ENCODE data around the gene SLC25A24.
A peak's percentile ranks its signal among the peaks of the same experiment; 100 is the strongest.
"Not testable (repeated sequence)": the region's sequence is repeated elsewhere in the genome, so short reads cannot be mapped to it uniquely, and the experiment has no call there.

Gene SLC25A24

GRCh38 chr1:108199781-108200686 is at the start of gene SLC25A24:
TSS of gene SLC25A24 (minus strand) at chr1:108200343. CDS start at chr1:108200138, 205 bp downstream.
- Mint-ChIP-seq H3K4me1 (peaks cover 32% of the 10 kb centered on the region), H3K9me3 (peaks cover 20% of the 10 kb centered on the region), H3K27me3 (ENCODE audit: low read depth) (no peaks in the 10 kb centered on the region), H3K36me3 (ENCODE audit: low read depth) (peaks cover 35% of the 10 kb centered on the region), H3K4me3 (peak within 1 kb of the TSS; percentile 96), H3K27ac (peak within 1 kb of the TSS; percentile 96 to 98 (median 97))
- TF ChIP-seq CTCF (IDR thresholded peaks at IDR 0.05; ENCODE audit: unreplicated experiment in 3 of 3) = no peak

- H3K36me3 Mint-ChIP-seq (ENCODE audit: low read depth); H3K4me1 Mint-ChIP-seq; H3K4me3 Mint-ChIP-seq; H3K27ac Mint-ChIP-seq; H3K27me3 Mint-ChIP-seq (ENCODE audit: low read depth); H3K9me3 Mint-ChIP-seq: not testable (repeated sequence)
Measured at GRCh38 chr1:108243976-108244375, 43.8 kb upstream of the SLC25A24 start, which contains the start of gene NBPF4. TSS of gene NBPF4 (minus strand) at chr1:108244076. CDS start at chr1:108243761, 315 bp downstream.

GRCh38 chr1:108239426-108239825 is 39.3 kb upstream of the SLC25A24 start:
- not testable (repeated sequence) for H3K4me1 Mint-ChIP-seq; H3K36me3 Mint-ChIP-seq (ENCODE audit: low read depth); H3K4me3 Mint-ChIP-seq; H3K27ac Mint-ChIP-seq; H3K9me3 Mint-ChIP-seq; H3K27me3 Mint-ChIP-seq (ENCODE audit: low read depth)

GRCh38 chr1:108235308-108235707 is 35.2 kb upstream of the SLC25A24 start:
- not testable (repeated sequence) for H3K9me3 Mint-ChIP-seq; H3K36me3 Mint-ChIP-seq (ENCODE audit: low read depth); H3K27ac Mint-ChIP-seq; H3K4me3 Mint-ChIP-seq; H3K4me1 Mint-ChIP-seq; H3K27me3 Mint-ChIP-seq (ENCODE audit: low read depth)

- not testable (repeated sequence) for H3K36me3 Mint-ChIP-seq (ENCODE audit: low read depth); H3K4me1 Mint-ChIP-seq; H3K9me3 Mint-ChIP-seq; H3K4me3 Mint-ChIP-seq; H3K27ac Mint-ChIP-seq; H3K27me3 Mint-ChIP-seq (ENCODE audit: low read depth)
Measured at GRCh38 chr1:108232183-108232582, 32.0 kb upstream of the SLC25A24 start.

GRCh38 chr1:108229976-108230375 is 29.8 kb upstream of the SLC25A24 start:
- not testable (repeated sequence) for H3K9me3 Mint-ChIP-seq; H3K36me3 Mint-ChIP-seq (ENCODE audit: low read depth)

GRCh38 chr1:108227772-108228171 is 27.6 kb upstream of the SLC25A24 start:
- H3K27me3 Mint-ChIP-seq (ENCODE audit: low read depth); H3K4me1 Mint-ChIP-seq; H3K4me3 Mint-ChIP-seq; H3K27ac Mint-ChIP-seq; H3K36me3 Mint-ChIP-seq (ENCODE audit: low read depth); H3K9me3 Mint-ChIP-seq: not testable (repeated sequence)

More at GRCh38 chr1:108229976-108230375, 29.8 kb upstream of the SLC25A24 start:
- not testable (repeated sequence) for H3K4me1 Mint-ChIP-seq; H3K27ac Mint-ChIP-seq; H3K27me3 Mint-ChIP-seq (ENCODE audit: low read depth); H3K4me3 Mint-ChIP-seq

- H3K36me3 Mint-ChIP-seq (ENCODE audit: low read depth); H3K27me3 Mint-ChIP-seq (ENCODE audit: low read depth); H3K9me3 Mint-ChIP-seq; H3K4me3 Mint-ChIP-seq; H3K4me1 Mint-ChIP-seq; H3K27ac Mint-ChIP-seq: not testable (repeated sequence)
Measured at GRCh38 chr1:108226855-108227254, 26.7 kb upstream of the SLC25A24 start.

GRCh38 chr1:108223226-108223625 is 23.1 kb upstream of the SLC25A24 start:
- not testable (repeated sequence) for H3K4me3 Mint-ChIP-seq; H3K27me3 Mint-ChIP-seq (ENCODE audit: low read depth); H3K4me1 Mint-ChIP-seq; H3K9me3 Mint-ChIP-seq; H3K36me3 Mint-ChIP-seq (ENCODE audit: low read depth); H3K27ac Mint-ChIP-seq

GRCh38 chr1:108217515-108218174 is 17.5 kb upstream of the SLC25A24 start:
- H3K4me3 Mint-ChIP-seq; H3K9me3 Mint-ChIP-seq; H3K36me3 Mint-ChIP-seq (ENCODE audit: low read depth); H3K27ac Mint-ChIP-seq; H3K4me1 Mint-ChIP-seq; H3K27me3 Mint-ChIP-seq (ENCODE audit: low read depth): not testable (repeated sequence)

GRCh38 chr1:108217007-108217406 is 16.9 kb upstream of the SLC25A24 start:
- H3K36me3 Mint-ChIP-seq (ENCODE audit: low read depth); H3K27ac Mint-ChIP-seq; H3K4me3 Mint-ChIP-seq; H3K9me3 Mint-ChIP-seq; H3K27me3 Mint-ChIP-seq (ENCODE audit: low read depth); H3K4me1 Mint-ChIP-seq: not testable (repeated sequence)

GRCh38 chr1:108216028-108216890 is 16.1 kb upstream of the SLC25A24 start:
- H3K27ac Mint-ChIP-seq; H3K4me1 Mint-ChIP-seq; H3K27me3 Mint-ChIP-seq (ENCODE audit: low read depth); H3K4me3 Mint-ChIP-seq; H3K9me3 Mint-ChIP-seq; H3K36me3 Mint-ChIP-seq (ENCODE audit: low read depth): not testable (repeated sequence)
